ENCODE results near the gene BABAM1.
A peak's percentile ranks its signal among the peaks of the same experiment; 100 is the strongest.
"Not testable (repeated sequence)": the region's sequence is repeated elsewhere in the genome, so short reads cannot be mapped to it uniquely, and the experiment has no call there.

The BABAM1 gene

DNA sequence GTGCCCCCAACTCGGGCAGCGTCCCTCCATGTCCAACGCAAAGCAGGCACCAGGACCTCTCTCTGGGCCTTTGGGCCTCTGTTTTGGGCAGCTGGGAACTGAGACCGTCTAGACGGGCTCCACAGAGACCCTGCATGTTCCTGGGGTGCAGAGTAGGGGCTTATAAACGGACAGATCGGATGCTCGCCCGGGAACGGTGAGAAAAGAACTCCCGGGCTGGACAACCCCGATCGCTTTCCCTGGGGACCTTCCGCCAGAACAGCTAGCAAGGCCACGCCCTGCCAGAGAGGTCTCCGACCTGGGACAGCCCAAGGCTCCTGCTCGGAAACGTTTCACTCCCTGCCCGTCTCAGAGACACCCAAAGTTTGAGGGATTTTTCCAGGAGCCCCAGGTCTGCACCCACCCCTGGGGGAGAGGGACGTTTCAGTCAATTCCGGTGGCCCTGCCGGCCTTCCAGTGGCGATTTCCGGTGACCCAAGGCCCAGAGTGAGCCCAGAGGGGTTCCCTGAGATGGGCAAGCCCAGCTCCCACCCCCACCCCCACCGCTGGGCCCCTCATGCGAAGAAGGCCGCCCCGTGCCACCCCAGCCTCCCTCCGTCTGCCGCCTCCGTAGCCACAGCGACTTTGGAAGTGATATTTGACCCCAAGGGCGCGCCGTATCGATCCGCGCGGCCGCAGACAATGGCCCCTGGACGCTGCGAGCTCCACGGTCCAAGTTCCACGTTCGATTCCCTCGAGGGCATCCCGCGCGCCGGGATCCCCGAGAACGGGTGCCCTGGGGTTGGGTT, 23.2 kb upstream of the BABAM1 start:
- DNase-seq = no peak

GRCh38 chr19:17244618-17245534, 22.4 kb upstream of the BABAM1 start:
- no peak for DNase-seq

DNA sequence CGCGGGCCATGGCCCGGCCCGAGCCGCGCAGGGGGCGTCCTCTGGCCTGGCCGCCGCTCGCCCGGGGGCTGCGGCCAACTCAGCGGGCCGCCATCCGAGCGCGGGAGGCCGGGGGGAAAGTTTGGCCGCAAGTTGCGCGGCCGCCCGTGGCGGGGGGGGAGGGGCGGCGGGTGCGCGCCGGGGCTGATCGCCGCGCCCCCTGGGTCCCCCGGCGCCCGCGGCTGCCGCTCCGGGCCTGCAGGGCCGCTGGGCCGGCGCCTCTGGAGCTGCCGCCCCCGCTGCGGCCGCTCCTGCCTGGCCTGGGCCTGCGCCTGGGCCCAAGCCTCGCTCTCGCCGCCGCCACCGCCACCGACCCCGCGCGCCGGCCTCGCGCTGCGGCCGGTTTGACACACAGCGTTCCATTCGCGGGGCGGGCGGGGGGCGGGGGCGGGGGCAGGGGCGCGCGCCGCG, 21.7 kb upstream of the BABAM1 start, which contains the start of gene NR2F6:
TSS of gene NR2F6 (minus strand) at position 385 of the 450 bp plus-strand sequence. CDS start 699 bp downstream, outside the sequence.
- no peak for DNase-seq

DNA sequence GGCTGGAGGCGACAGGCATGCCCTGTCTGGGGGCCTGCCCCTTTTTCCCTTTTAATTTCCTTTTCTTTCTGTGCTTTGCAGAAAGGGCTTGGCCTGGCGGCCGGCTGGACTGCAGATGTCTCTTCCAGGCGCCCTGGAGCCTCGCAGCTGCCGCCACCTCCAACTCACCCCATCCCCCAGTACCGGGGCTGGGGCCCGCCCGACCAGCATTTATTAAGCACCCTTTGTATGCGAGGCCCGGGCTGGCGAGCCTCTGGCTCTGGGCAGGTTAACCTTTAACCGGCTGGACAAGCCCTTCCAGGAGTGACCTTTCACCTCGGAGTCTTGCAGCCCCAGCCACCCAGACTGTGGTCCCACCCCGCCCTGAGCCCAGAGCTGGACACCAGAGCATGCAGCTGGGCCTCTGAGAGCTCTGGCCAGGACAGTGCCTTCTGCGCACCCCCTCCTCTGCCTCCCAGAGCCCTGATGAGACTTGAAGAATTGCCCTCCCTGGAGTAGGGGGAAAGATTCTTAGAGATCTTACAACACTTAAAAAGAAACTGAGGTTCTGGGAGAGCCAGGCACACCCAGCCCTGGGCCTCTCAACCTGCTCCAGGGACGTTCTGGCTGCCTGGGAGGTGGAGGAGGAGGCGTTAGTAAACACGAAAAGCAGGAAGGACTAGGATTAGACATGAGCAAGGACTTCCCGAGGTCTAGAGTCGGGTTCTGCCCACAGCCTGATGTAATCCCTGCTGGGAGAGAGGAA, 20.4 kb upstream of the BABAM1 start:
- no peak for DNase-seq

- DNase-seq = no peak
Observed at GRCh38 chr19:17248011-17248776, 19.0 kb upstream of the BABAM1 start.

DNA sequence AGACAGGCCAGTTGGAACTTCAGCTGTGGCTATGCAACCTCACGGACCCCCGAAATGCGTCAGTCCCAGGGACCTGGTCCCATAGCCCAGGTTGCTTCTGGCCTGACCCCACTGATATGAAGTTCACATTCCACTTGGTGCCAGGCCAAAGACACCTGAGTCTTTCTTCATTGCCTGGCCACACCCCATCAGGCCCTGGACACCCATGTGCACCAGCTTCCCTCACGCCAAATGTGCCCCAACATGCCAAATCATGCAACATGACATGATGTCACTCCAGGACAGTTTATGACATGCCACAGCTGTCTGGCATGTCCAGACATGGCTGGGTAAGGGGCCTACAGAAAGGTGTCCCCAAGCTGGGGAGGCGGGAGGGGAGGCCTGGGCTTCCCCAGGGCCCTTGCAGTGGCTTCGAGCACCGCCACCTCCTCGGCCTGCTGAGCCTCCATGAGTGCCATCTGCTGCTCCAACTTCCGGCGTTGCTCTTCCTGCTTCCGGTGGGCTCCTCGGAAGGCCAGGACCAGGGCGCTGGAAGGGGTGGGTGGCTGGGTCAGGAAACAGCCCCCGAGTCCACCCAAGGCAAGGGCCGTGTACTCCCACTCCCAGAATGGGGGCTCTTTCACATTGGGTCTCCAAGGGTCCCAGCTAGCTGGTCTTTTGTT, 17.2 kb upstream of the BABAM1 start:
- no peak for DNase-seq

DNA sequence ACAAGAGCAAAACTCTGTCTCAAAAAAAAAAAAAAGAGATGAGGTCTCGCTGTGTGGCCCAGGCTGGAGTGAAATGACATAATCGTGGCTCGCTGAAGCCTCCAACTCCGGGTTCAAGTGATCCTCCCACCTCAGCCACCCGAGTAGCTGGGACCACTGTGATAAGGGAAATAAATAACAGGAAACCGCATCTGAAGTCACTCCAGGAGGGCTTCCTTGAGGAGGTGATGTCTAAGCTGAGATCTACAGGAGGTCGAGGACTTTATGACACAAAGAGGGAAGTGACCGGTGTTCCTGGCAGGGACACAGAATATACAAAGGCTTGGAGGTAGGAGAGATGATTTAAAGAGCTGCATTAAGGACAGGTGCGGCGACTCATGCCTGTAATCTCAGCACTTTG, 12.6 kb upstream of the BABAM1 start:
- DNase-seq = no peak

DNA sequence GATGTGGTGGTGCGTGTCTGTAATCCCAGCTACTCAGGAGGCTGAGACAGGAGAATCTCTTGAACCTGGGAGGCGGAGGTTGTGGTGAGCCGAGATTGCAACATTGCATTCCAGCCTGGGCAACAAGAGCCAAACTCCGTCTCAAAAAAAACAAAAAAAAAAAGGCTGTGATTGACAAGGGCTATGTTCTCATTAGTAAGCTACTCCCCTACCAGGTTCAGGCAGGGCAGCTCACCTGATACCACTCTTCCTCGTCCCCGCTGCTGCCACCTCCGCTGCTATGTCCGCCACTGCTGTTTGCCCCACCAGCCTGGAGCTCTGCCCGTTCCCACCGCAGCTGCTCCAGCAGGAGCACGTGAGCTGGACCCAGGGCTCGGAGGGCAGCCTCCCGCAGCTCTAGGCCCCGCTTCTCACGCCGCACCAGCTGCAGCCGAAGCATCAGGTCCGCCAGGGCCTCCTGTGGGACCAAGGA, 12.1 kb upstream of the BABAM1 start:
- DNase-seq = no peak

- DNase-seq = no peak
Observed at GRCh38 chr19:17256130-17256529, 11.1 kb upstream of the BABAM1 start.

- no peak for DNase-seq
Observed at GRCh38 chr19:17259118-17259780, 8.0 kb upstream of the BABAM1 start.

GRCh38 chr19:17259934-17260333, 7.3 kb upstream of the BABAM1 start:
- no peak for DNase-seq

- peak; percentile 95 for DNase-seq
Observed at GRCh38 chr19:17260842-17261325, 6.4 kb upstream of the BABAM1 start.

DNA sequence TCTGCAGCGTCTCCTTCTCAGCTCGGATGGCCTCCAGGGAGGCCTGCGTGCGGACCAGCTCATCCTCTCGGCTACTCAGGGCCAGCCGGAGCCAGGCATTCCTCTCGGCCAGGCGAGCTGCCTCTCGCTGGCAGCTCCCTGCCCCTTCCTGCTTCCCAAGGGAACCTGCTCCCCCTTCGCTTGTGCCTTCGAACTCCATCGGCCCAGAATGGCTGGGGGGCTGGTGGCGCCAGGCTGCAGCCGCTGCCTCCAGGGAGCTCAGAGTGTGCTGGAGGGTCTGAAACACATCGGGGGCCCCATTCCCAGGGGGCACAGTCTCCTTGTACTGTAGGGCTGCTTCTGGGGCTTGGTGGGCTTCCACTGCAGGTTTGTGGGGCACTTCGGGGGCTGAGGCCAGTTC, 4.7 kb upstream of the BABAM1 start:
- DNase-seq = no peak

GRCh38 chr19:17263712-17264640, 3.3 kb upstream of the BABAM1 start:
- no peak for DNase-seq

GRCh38 chr19:17264641-17264979, 2.6 kb upstream of the BABAM1 start, which contains the start of gene USHBP1:
USHBP1 (minus strand) TSS chr19:17264745; CDS start chr19:17264299, 446 bp downstream.
- DNase-seq = no peak

- no peak for DNase-seq
Observed at GRCh38 chr19:17266026-17266425, 1.2 kb upstream of the BABAM1 start.

DNA sequence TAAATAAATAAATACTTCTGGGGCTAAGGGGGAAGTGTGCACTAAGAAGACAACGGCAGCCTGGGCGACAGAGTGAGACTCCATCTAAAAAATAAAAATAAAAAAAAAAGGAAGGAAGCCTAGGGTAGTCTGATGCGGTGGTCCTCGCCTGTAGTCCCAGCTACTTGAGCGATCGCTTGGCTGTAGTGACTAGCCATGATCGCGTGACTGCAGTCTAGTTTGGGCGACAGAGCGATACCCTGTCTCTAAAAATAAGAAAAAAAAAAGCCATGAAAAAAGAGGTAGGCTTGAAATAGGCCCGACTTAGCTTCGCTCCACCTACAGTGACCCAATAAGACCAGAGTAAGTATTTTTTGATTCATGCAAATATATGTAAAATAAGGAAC, 661 bp upstream of the BABAM1 start:
- DNase-seq = no peak

GRCh38 chr19:17268754-17269153, 1.5 kb downstream of the BABAM1 start:
- DNase-seq = no peak

DNA sequence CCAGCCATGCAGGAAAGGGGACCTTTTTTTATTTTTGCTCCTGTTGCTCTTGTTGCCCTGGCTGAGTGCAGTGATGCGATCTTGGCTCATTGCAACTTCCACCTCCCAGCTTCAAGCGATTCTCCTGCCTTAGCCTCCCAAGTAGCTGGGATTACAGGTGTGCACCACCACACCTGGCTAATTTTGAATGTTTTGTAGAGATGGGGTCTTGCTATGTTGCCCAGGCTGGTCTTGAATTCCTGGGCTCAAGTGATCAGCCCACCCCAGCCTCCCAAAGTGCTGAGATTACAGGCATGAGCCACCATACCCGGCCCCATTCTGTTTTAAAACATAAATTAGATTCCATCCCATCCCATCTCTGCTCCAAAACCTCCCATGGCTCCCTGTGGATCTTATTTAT, 7.6 kb downstream of the BABAM1 start:
- not testable (repeated sequence) for DNase-seq

Data from activated CD4-positive, alpha-beta T cell treated with anti-CD3 and anti-CD28 coated beads for 48 hours (primary cell).